Effector memory CD4-positive, alpha-beta T cell (primary cell): ENCODE results near the gene DCAKD.

Experiments used
- DNase-seq, 3 donors: peaks; one replicate each; pipeline ENCODE4 v3.0.0-alpha.2; 2020
- H3K27ac ChIP-seq: 2 replicates; pipeline ENCODE4 v1.7.0; 2013; ENCODE audit warnings: mild to moderate bottlenecking, low read length, moderate library complexity; ENCODE audit not compliant: insufficient read depth, poor library complexity, severe bottlenecking
- H3K27me3 ChIP-seq: replicated peaks from 2 replicates; pipeline ENCODE4 v1.7.0; 2013; ENCODE audit warnings: mild to moderate bottlenecking, low read length; ENCODE audit not compliant: insufficient read depth, control insufficient read depth, poor library complexity, severe bottlenecking
- H3K36me3 ChIP-seq: 2 replicates; pipeline ENCODE4 v1.7.0; 2013; ENCODE audit warnings: mild to moderate bottlenecking, low read length, moderate library complexity; ENCODE audit not compliant: control insufficient read depth, insufficient read depth
- H3K4me1 ChIP-seq: 2 replicates; pipeline ENCODE4 v1.7.0; 2013; ENCODE audit warnings: low read length, mild to moderate bottlenecking; ENCODE audit not compliant: control insufficient read depth, insufficient read depth, poor library complexity, severe bottlenecking
- H3K4me3 ChIP-seq: 2 replicates; pipeline ENCODE4 v1.7.0; 2013; ENCODE audit warnings: low read length, low read depth, mild to moderate bottlenecking; ENCODE audit not compliant: insufficient read depth, poor library complexity, severe bottlenecking
- H3K9me3 ChIP-seq: 2 replicates; pipeline ENCODE4 v1.7.0; 2013; ENCODE audit warnings: mild to moderate bottlenecking, low read length, moderate library complexity; ENCODE audit not compliant: control insufficient read depth

The DCAKD gene

DNA sequence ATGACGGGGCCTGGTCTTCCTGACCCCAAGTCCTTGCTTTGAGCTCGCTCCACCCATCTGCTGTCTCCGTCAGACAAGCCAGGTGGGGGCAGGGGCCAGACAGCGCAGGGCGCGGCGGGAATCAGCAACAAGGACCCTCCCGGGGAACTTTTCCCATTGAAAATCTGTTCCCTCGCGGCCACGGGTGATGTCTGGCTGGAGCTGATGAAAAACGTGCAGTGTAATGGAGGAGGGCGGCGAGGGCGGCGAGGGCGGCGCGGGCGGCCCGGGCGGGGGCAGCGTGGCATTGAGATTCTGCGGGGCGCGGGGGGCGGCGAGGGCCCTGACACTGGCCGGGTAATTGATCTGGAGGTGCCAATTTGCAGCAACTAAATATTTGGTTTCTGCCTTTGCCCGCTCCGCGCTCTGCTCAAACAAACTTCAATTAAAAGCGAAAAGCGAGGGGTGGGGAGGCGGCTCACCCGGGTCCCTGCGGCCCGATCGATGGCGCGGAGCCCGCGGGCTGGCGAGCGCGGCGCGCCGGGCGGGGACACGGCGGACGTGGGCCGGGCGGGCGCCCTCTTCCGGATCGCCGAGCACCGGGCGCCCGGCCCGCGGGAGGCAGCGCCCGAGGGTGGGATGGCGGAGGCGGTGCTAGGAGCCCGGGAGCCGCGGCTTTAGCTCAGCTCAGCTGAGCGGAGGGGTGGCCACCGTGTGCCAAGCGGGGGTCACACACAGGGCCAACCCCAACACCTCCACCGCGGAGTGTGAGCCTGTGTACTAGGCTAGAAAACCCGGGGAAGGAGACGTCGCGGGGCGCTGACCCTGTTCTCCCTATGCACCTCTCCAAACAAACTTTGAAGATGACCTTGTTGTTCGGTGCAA, 32.4 kb downstream of the DCAKD start:
- peak in 2 of 3 donors; percentile 5 to 8 for DNase-seq
- Histone ChIP-seq H3K27ac (no peak overlapping the region), H3K9me3 (no peaks in the 10 kb centered on the region), H3K4me3 (peak overlapping the region; percentile 55), H3K36me3 (no peaks in the 10 kb centered on the region), H3K27me3 (peaks cover 38% of the 10 kb centered on the region), H3K4me1 (peaks cover 13% of the 10 kb centered on the region)

DNA sequence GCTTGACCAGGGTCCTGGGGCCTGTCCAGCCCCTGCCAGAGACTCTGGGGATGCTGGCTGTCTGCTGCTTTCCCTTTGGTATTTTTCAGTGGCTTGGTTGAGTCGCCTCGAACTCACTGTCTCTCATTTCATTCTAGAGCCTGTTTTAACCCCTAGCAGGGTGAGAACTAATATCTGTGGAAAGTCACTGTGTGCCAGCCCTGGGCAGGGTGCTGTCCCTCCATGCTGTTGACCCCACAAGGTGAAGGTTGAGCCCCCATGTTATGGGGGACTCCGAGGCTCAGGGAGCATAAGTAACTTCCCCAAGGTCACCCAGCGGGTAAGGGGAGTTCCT, 33.0 kb downstream of the DCAKD start:
- Histone ChIP-seq H3K27me3 (peaks cover 38% of the 10 kb centered on the region), H3K4me1 (peaks cover 13% of the 10 kb centered on the region)
- DNase-seq = no peak

DNA sequence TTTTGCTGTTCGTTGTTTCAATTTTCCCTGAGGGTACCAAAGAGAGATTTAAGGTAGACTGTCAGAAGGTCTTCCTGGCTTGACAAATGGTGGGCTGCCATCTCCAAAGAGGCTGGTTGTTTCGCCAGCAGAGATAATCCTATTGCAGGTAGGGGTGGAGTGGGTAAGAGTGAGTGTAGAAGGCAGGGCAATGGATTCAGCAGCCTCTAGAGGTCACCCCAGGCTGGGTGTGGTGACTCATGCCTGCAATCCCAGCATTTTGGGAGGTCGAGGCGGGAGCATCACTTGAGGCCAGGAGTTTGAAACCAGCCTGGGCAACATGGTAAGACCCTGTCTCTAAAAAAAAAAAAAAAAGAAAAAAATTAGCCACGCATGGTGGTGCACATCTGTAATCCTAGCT, 34.6 kb downstream of the DCAKD start:
- Histone ChIP-seq H3K4me3 (no peak overlapping the region), H3K4me1 (peaks cover 13% of the 10 kb centered on the region), H3K36me3 (no peaks in the 10 kb centered on the region), H3K27ac (no peak overlapping the region), H3K9me3 (no peaks in the 10 kb centered on the region), H3K27me3 (peaks cover 38% of the 10 kb centered on the region)
- DNase-seq = no peak

More for the DNA sequence above, 33.0 kb downstream of the DCAKD start:
- Histone ChIP-seq H3K36me3 (no peaks in the 10 kb centered on the region), H3K4me3 (peak overlapping the region; percentile 55), H3K27ac (no peak overlapping the region), H3K9me3 (no peaks in the 10 kb centered on the region)

DNA sequence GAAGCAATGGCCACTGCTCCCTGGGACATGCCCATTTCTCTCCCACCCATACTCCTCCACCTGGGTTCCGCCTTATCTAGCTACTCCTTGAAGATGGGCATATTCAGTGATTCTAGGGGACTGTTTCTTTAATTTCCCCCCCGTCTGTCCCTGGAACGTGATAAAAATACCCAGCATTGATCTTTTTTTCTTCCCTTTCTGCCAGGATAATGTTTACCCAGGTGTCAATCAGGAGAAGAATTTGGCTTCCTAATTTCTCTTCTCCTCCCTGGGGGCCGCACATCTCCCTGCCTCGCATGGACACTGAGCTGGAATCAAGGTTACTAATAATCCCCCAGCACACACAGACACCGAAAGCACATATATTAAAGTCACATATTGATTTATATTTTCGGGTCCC, 35.2 kb downstream of the DCAKD start:
- Histone ChIP-seq H3K36me3 (no peaks in the 10 kb centered on the region), H3K4me3 (no peak overlapping the region), H3K27ac (no peak overlapping the region), H3K9me3 (no peaks in the 10 kb centered on the region), H3K4me1 (peaks cover 7% of the 10 kb centered on the region), H3K27me3 (peaks cover 33% of the 10 kb centered on the region)
- DNase-seq = no peak

DNA sequence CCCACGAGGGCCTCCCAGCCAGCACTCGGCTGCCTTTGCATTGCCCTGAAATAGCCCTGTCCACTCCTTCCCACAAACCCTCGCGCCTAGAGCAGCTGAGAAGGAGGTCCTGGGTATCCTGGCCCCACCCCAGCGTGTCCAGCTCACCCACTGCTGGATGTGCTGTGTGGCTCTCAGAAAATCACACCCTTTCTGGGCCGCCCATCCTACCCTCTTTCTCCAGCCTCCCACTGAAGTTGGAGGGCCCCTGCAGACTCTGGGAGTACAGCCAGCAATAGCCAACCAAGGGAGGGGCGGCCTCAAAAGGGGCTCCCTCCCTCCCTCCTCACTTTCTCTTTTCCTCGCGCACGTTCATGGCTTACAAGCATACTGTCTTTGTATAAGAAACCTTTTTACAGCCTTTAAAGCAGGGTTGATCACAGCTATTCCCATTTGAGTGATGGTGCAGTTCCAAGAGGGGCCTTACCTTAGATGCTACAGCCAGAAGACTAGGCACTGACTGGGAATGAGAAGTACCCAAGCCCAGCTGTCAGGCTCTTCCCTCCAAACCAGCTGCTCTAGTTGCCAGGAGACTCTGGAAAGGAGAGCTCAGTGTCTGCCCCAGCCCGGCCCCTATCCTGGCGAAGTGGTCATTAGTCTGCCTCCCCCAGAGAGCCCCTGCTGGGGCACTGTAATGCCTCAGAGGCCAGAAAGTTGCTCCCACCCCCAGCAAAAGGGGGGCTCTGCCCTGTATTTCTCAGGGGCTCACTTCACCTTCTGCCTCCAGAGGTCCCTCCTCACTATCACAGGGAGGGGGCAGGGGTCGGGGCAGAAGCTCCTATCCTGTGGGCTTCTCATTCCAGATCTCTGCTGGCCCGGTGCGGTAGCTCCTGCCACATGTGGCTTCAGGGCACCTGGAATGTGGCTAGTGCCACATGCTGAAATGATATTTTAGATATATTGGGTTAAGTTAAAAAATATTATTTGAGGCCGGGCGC, 38.1 kb downstream of the DCAKD start:
- H3K36me3 ChIP-seq = no peaks in the 10 kb centered on the region
- no peak for DNase-seq
- peaks cover 5% of the 10 kb centered on the region for H3K27me3 ChIP-seq
- no peak overlapping the region for H3K4me3 ChIP-seq
- no peaks in the 10 kb centered on the region for H3K9me3 ChIP-seq
- H3K27ac ChIP-seq = no peak overlapping the region
- H3K4me1 ChIP-seq = no peaks in the 10 kb centered on the region

DNA sequence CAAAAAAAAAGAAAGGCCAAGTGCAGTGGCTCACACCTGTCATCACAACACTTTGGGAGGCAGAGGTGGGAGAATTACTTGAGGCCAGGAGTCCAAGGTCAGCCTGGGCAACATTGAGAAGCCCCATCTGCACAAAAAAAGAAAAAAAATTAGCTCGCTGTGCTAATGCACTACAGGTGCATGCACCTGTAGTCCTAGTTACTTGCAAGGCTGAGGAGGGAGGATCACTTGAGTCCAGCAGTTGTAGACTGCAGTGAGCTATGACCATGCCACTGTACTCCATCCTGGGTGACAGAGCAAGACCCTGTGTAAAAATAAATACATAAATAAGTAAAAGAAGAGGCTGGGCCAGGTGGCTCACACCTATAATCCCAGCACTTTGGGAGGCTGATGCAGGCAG, 39.7 kb downstream of the DCAKD start:
- H3K9me3 ChIP-seq = no peaks in the 10 kb centered on the region
- H3K36me3 ChIP-seq = no peaks in the 10 kb centered on the region
- H3K4me1 ChIP-seq = no peaks in the 10 kb centered on the region
- H3K27ac ChIP-seq = no peak overlapping the region
- H3K27me3 ChIP-seq = no peaks in the 10 kb centered on the region
- DNase-seq = no peak
- H3K4me3 ChIP-seq = no peak overlapping the region

DNA sequence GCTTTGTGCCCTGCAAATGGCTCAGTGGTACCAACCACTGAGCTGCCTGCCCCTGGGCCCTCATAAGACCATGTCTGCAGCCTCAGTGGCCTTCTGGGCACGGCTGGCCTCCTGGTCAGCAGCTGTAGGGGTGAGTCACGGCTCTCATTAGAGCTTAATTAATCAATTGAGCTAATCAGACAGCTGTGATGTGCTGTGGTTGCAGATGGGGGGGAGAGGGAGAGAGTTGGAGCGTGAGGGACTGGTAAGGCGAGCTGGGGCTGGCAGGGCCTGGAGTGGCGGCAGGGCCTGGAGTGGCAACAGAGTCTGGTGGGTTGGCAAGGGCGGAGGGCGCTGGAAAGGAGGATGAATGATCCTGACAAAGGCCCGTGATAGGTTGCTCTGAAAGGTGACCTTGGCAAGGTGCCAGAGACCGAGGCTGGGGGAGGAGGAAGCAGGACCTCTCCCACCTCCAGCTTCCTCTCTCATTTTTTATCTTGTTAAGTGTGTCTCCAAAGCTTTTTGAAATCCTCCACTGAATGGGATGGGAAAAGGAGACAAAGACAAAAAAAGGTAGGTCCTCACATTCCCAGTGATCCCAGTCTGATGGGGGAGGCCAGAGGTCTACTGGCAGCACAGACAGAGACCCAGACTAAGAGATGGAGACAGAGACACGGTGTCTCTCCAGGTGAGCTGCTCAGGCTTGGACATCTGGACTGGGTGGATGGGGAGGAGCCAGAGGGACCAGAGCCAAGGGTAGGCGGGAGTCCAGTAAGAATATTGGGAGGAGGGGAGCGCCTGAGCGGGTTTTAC, 41.6 kb downstream of the DCAKD start:
- H3K27ac ChIP-seq = no peak overlapping the region
- H3K9me3 ChIP-seq = no peaks in the 10 kb centered on the region
- H3K4me1 ChIP-seq = no peaks in the 10 kb centered on the region
- H3K4me3 ChIP-seq = no peak overlapping the region
- H3K36me3 ChIP-seq = no peaks in the 10 kb centered on the region
- DNase-seq = no peak
- H3K27me3 ChIP-seq = no peaks in the 10 kb centered on the region

DNA sequence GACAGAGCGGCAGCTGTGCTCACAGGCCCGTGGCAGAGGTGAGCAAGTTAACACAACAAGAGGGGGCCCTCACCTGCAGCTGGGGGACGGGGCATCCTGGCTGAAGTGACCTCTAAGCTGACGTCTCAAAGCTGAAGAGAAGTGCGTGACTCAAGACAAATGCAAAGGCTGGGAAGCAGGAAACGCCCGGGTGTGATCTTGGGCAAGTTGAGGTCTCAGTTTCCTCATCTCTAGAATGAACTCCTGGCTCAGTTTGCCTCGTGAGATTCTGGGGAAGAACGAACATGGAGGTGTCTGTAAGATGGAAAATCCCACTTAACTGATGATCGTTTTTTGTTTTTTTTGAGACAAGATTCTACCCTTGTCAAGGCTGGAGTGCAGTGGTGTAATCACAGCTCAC, 43.2 kb downstream of the DCAKD start:
- H3K36me3 ChIP-seq = no peaks in the 10 kb centered on the region
- H3K27ac ChIP-seq = no peak overlapping the region
- no peaks in the 10 kb centered on the region for H3K9me3 ChIP-seq
- DNase-seq = no peak
- no peak overlapping the region for H3K4me3 ChIP-seq
- no peaks in the 10 kb centered on the region for H3K4me1 ChIP-seq
- no peaks in the 10 kb centered on the region for H3K27me3 ChIP-seq

DNA sequence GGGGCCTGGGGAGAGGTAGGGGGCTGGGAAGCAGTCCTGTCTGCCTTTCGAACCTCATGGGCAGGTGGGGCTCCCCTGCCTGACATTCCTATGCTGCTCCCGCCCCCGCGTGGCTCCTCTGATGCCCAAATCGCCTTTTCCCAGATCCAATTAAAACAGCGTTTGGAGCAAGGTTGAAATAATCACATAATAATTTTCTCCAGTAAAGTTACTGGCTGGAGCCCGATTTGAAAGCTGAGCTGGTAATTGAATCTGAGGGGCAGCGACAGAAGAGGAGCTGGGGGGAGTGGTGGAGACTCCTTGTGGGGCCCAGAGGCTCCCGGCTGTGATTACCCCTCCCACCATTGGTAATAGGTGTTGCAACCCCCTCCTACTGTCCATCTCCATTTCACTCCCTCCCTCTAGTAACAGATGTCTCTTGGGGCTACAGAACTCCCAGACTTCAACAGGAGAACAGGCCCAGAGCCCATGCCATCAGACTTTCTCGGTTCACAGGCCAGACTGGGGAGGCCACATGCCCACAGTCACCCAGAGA, 44.4 kb downstream of the DCAKD start:
- no peak overlapping the region for H3K4me3 ChIP-seq
- no peak overlapping the region for H3K27ac ChIP-seq
- no peaks in the 10 kb centered on the region for H3K27me3 ChIP-seq
- H3K4me1 ChIP-seq = no peaks in the 10 kb centered on the region
- no peaks in the 10 kb centered on the region for H3K36me3 ChIP-seq
- no peak for DNase-seq
- H3K9me3 ChIP-seq = no peaks in the 10 kb centered on the region
